ENCODE measurements around the gene NT5E.

NT5E gene

GRCh38 chr6:85483846-85484245, 34.0 kb downstream of the NT5E start:
- TF ChIP-seq TAF1 (IDR thresholded peaks at IDR 0.05; ENCODE audit: borderline replicate concordance, insufficient read depth, low read length) (no peak), REST (IDR thresholded peaks at IDR 0.05; ENCODE audit: insufficient read depth in 1 of 2, low read depth in 2 of 2, low read length in 2 of 2) (no peak)

- TF ChIP-seq SIN3A (IDR thresholded peaks at IDR 0.05; ENCODE audit: borderline replicate concordance, insufficient read depth, low read length) = no peak
- TF ChIP-seq REST (IDR thresholded peaks at IDR 0.05; ENCODE audit: insufficient read depth in 1 of 2, low read depth in 2 of 2, low read length in 2 of 2) = no peak
- TF ChIP-seq POLR2AphosphoS5 (IDR thresholded peaks at IDR 0.05; ENCODE audit: low read depth, low read length) = no peak
- no peak for TF ChIP-seq FOXP2 (optimal IDR thresholded peaks at IDR 0.05; ENCODE audit: borderline replicate concordance, extremely low read depth, extremely low read length, insufficient read depth)
- no peak for TF ChIP-seq TAF1 (IDR thresholded peaks at IDR 0.05; ENCODE audit: borderline replicate concordance, insufficient read depth, low read length)
These were observed 35.1 kb downstream of the NT5E start for GRCh38 chr6:85484948-85485347.

DNA sequence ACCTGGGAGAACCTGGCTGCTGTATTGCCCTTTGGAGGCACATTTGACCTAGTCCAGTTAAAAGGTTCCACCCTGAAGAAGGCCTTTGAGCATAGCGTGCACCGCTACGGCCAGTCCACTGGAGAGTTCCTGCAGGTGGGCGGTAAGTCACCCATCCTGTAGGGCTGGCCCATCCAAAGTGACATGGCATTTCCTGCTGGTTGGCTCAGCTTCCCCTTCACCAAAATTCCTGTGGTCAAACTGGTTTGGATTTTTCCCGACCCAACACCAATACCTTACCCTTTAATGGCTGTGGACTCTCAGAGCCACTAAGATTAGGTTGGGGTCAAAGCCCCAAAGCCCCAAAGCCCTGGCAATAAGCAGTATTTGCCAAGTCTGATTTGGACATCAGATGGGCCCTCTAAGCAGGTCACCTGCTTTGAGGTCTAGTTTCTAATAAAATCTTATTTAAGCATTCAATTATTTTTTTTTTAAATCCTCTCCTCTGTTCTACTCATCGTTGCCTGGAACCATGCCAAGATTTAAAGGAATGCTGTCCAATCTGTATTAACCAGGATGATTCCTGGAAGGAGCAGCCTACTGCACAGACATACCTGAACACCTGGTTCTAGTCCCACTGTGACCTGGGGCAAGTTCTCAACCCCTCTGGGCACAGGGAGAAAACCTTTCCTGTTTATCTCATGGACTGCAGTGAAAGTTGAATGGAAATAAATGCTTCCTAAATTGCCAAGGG, 40.8 kb downstream of the NT5E start:
- no peak for TF ChIP-seq FOXP2 (optimal IDR thresholded peaks at IDR 0.05; ENCODE audit: borderline replicate concordance, extremely low read depth, extremely low read length, insufficient read depth)
- TF ChIP-seq SIN3A (IDR thresholded peaks at IDR 0.05; ENCODE audit: borderline replicate concordance, insufficient read depth, low read length) = no peak
- TF ChIP-seq TAF1 (IDR thresholded peaks at IDR 0.05; ENCODE audit: borderline replicate concordance, insufficient read depth, low read length) = no peak
- no peak for TF ChIP-seq POLR2AphosphoS5 (IDR thresholded peaks at IDR 0.05; ENCODE audit: low read depth, low read length)
- TF ChIP-seq REST (IDR thresholded peaks at IDR 0.05; ENCODE audit: insufficient read depth in 1 of 2, low read depth in 2 of 2, low read length in 2 of 2) = no peak

- TF ChIP-seq REST (IDR thresholded peaks at IDR 0.05; ENCODE audit: insufficient read depth in 1 of 2, low read depth in 2 of 2, low read length in 2 of 2) = no peak
- no peak for TF ChIP-seq SIN3A (IDR thresholded peaks at IDR 0.05; ENCODE audit: borderline replicate concordance, insufficient read depth, low read length)
- TF ChIP-seq POLR2AphosphoS5 (IDR thresholded peaks at IDR 0.05; ENCODE audit: low read depth, low read length) = no peak
- no peak for TF ChIP-seq TAF1 (IDR thresholded peaks at IDR 0.05; ENCODE audit: borderline replicate concordance, insufficient read depth, low read length)
- TF ChIP-seq FOXP2 (optimal IDR thresholded peaks at IDR 0.05; ENCODE audit: borderline replicate concordance, extremely low read depth, extremely low read length, insufficient read depth) = no peak
These were observed 43.5 kb downstream of the NT5E start for GRCh38 chr6:85493389-85493788.

Data from PFSK-1 (cell line).